Neural progenitor cell (in vitro differentiated cells): Measurements from ENCODE around the gene OR5K4. TPM values are rescaled to one million over a fixed set of nuclear protein-coding genes. Genes with fewer than 3 reads are reported as not detected.

Experiments
- DNase-seq: peaks from one replicate; pipeline ENCODE4 v3.0.0-alpha.2; 2016; ENCODE audit warnings: low spot score
- H2AFZ ChIP-seq: fragments of 200-600 bp; sonication (generic); replicated peaks from 2 replicates; pipeline ENCODE4 v1.6.1; 2016; ENCODE audit warnings: antibody characterized with exemption
- H3F3A ChIP-seq: fragments of 200-600 bp; sonication (generic); 2 replicates; pipeline ENCODE4 v1.6.1; 2016; ENCODE audit warnings: antibody characterized with exemption, low read depth
- H3K27ac ChIP-seq: fragments of 200-600 bp; sonication (generic); 2 replicates; pipeline ENCODE4 v1.5.1; 2016; ENCODE audit warnings: mild to moderate bottlenecking
- H3K27me3 ChIP-seq: fragments of 200-600 bp; sonication (generic); 2 replicates; pipeline ENCODE4 v1.6.1; 2016; ENCODE audit warnings: mild to moderate bottlenecking, moderate library complexity
- H3K36me3 ChIP-seq: fragments of 200-600 bp; sonication (generic); 2 replicates; pipeline ENCODE4 v1.5.1; 2016
- H3K4me1 ChIP-seq: fragments of 200-600 bp; sonication (generic); 2 replicates; pipeline ENCODE4 v1.6.1; 2016; ENCODE audit warnings: mixed run types
- H3K4me2 ChIP-seq: fragments of 200-600 bp; sonication (generic); 2 replicates; pipeline ENCODE4 v1.6.1; 2016
- H3K4me3 ChIP-seq: fragments of 200-600 bp; sonication (generic); 2 replicates; pipeline ENCODE4 v1.5.1; 2016
- H3K79me2 ChIP-seq: fragments of 200-600 bp; sonication (generic); 2 replicates; pipeline ENCODE4 v1.6.1; 2016; ENCODE audit warnings: low read depth
- H3K9ac ChIP-seq: fragments of 200-600 bp; sonication (generic); 2 replicates; pipeline ENCODE4 v1.6.1; 2016
- H3K9me3 ChIP-seq: fragments of 200-600 bp; sonication (generic); 2 replicates; pipeline ENCODE4 v1.5.1; 2016; ENCODE audit warnings: low read depth
- H4K20me1 ChIP-seq: fragments of 200-600 bp; sonication (generic); 2 replicates; pipeline ENCODE4 v1.6.1; 2016; ENCODE audit warnings: low read depth
- H3K27ac Mint-ChIP-seq: 3 replicates; pipeline ENCODE4 v1.8.0; 2021; ENCODE audit warnings: mixed read lengths
- H3K27me3 Mint-ChIP-seq: 2 replicates; pipeline ENCODE4 v1.8.0; 2022; ENCODE audit warnings: low read depth, mild to moderate bottlenecking, inconsistent platforms, moderate library complexity, mixed read lengths; ENCODE audit not compliant: insufficient read depth
- H3K36me3 Mint-ChIP-seq: 3 replicates; pipeline ENCODE4 v1.8.0; 2021; ENCODE audit warnings: mixed read lengths
- H3K4me1 Mint-ChIP-seq: 3 replicates; pipeline ENCODE4 v1.8.0; 2021; ENCODE audit warnings: mixed read lengths
- H3K4me3 Mint-ChIP-seq: 3 replicates; pipeline ENCODE4 v1.8.0; 2021; ENCODE audit warnings: mild to moderate bottlenecking, moderate library complexity, mixed read lengths
- H3K9me3 Mint-ChIP-seq: 3 replicates; pipeline ENCODE4 v1.8.0; 2020; ENCODE audit warnings: mixed read lengths
- EZH2 ChIP-seq: fragments of 200-600 bp; sonication (generic); IDR thresholded peaks from 2 replicates; pipeline ENCODE4 v1.6.1; 2017; ENCODE audit warnings: antibody characterized with exemption, mild to moderate bottlenecking, moderate library complexity
- EZH2phosphoT487 ChIP-seq: fragments of 200-600 bp; sonication (generic); IDR thresholded peaks from 2 replicates; pipeline ENCODE4 v1.6.1; 2017; ENCODE audit warnings: antibody characterized with exemption
- total RNA-seq: library from RNA; depleted of rRNA; stranded (reverse); fragments of >200 nt; gene quantifications from 2 replicates; pipeline ENCODE4 v1.2.3, GENCODE V29; 2015; ENCODE audit warnings: low replicate concordance
- TF ChIP-seq, protein P1 (sequence below): fragments of 200-600 bp; sonication (generic); IDR thresholded peaks from 2 replicates; pipeline ENCODE4 v1.5.1; 2017; ENCODE audit warnings: antibody characterized with exemption, mild to moderate bottlenecking

Gene OR5K4
- total RNA-seq, 1 donor from 2014 or later, result not detected

DNA sequence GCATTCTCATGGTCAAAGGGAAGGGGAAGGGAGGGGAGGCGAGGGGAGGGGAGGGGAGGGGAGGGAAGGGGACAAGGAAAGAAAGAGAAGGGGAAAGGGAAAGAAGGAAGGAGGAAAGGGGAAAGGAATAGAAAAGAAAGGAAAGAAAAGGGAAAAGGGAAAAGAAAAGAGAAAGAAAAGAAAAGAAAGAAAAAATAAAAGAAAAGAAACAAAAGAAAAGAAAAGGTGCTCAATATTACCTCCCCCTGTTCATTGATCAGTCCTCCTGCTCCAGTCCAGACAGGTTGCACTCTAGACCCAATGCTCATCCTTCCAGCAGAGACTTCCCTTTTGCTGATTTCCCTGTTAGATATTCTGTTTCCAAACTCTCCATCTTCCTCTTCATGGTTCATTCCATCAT is 18.8 kb downstream of the OR5K4 start:
- TF ChIP-seq, protein P1, sequence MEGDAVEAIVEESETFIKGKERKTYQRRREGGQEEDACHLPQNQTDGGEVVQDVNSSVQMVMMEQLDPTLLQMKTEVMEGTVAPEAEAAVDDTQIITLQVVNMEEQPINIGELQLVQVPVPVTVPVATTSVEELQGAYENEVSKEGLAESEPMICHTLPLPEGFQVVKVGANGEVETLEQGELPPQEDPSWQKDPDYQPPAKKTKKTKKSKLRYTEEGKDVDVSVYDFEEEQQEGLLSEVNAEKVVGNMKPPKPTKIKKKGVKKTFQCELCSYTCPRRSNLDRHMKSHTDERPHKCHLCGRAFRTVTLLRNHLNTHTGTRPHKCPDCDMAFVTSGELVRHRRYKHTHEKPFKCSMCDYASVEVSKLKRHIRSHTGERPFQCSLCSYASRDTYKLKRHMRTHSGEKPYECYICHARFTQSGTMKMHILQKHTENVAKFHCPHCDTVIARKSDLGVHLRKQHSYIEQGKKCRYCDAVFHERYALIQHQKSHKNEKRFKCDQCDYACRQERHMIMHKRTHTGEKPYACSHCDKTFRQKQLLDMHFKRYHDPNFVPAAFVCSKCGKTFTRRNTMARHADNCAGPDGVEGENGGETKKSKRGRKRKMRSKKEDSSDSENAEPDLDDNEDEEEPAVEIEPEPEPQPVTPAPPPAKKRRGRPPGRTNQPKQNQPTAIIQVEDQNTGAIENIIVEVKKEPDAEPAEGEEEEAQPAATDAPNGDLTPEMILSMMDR, result no peak
- no peak for TF ChIP-seq EZH2phosphoT487
- no peak for TF ChIP-seq EZH2
- Mint-ChIP-seq H3K27ac (no peak overlapping the region), H3K4me1 (no peaks in the 10 kb centered on the region), H3K9me3 (no peaks in the 10 kb centered on the region), H3K27me3 (peaks cover 3% of the 10 kb centered on the region), H3K36me3 (no peaks in the 10 kb centered on the region), H3K4me3 (no peak overlapping the region)
- no peaks in the 10 kb centered on the region for H3F3A ChIP-seq
- no peak for DNase-seq
- no peaks in the 10 kb centered on the region for H3K9me3 ChIP-seq
- no peaks in the 10 kb centered on the region for H3K36me3 ChIP-seq
- H3K4me3 ChIP-seq, result no peak overlapping the region
- no peak overlapping the region for H3K4me2 ChIP-seq
- H3K9ac ChIP-seq, result no peak overlapping the region
- no peaks in the 10 kb centered on the region for H3K79me2 ChIP-seq
- H3K27me3 ChIP-seq, result no peaks in the 10 kb centered on the region
- no peaks in the 10 kb centered on the region for H4K20me1 ChIP-seq
- no peak overlapping the region for H2AFZ ChIP-seq
- H3K27ac ChIP-seq, result no peak overlapping the region
- H3K4me1 ChIP-seq, result no peaks in the 10 kb centered on the region

DNA sequence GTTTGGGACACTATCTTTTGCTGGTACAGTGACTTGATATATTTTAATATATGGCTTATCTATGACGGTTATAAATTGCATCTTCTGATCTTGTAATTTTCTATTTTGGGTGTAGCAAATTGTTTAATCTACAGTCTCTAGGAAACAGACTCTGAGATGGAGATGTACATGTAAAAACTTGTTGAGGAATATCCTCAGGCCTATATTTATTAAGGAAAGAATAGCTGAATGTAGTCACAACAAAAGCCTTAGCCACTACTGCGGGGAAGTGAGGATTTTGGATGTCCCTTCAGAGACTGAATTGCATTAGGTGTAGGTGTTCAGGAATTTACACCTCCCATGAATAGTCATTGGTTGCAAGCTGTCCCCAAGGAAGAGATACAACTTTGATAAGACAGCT is 23.0 kb downstream of the OR5K4 start:
- no peak for DNase-seq
- H3K27ac Mint-ChIP-seq, result no peak overlapping the region
- no peak overlapping the region for H3K4me3 ChIP-seq

DNA sequence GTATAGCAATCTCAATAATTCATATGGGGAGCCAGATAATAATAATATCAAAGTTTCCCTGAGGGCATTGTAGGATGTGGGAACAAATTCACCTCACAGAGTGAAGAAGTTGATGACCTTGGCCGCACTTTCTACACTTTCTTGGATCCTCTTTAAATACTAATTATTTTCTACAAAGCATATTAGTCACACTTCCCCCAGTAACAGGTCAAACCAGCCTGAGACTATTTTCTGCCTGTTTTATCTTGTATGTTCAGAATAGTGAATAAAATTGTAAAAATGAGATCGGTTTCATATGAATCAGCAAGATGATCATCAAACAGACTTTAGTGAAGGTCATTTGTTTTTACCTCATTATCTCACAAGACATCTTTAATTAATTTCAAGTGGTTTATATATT is 34.5 kb downstream of the OR5K4 start:
- Histone ChIP-seq H2AFZ (no peak overlapping the region), H3K4me1 (no peaks in the 10 kb centered on the region), H3K4me2 (no peak overlapping the region), H3K36me3 (no peaks in the 10 kb centered on the region), H3K27ac (no peak overlapping the region), H4K20me1 (no peaks in the 10 kb centered on the region), H3K4me3 (no peak overlapping the region), H3K9me3 (no peaks in the 10 kb centered on the region), H3K79me2 (no peaks in the 10 kb centered on the region), H3K9ac (no peak overlapping the region), H3F3A (no peaks in the 10 kb centered on the region), H3K27me3 (no peaks in the 10 kb centered on the region)
- peaks cover 4% of the 10 kb centered on the region for H3K4me1 Mint-ChIP-seq
- no peak overlapping the region for H3K27ac Mint-ChIP-seq
- no peaks in the 10 kb centered on the region for H3K36me3 Mint-ChIP-seq
- no peaks in the 10 kb centered on the region for H3K9me3 Mint-ChIP-seq
- peaks cover 3% of the 10 kb centered on the region for H3K27me3 Mint-ChIP-seq
- no peak overlapping the region for H3K4me3 Mint-ChIP-seq
- TF ChIP-seq EZH2 (no peak), EZH2phosphoT487 (no peak)
- TF ChIP-seq, protein P1, result no peak
- DNase-seq, result no peak

More for the DNA sequence above, 23.0 kb downstream of the OR5K4 start:
- Histone ChIP-seq H3F3A (no peaks in the 10 kb centered on the region), H2AFZ (no peak overlapping the region), H3K27me3 (no peaks in the 10 kb centered on the region), H3K36me3 (no peaks in the 10 kb centered on the region), H3K9me3 (no peaks in the 10 kb centered on the region), H3K79me2 (no peaks in the 10 kb centered on the region), H3K4me1 (no peaks in the 10 kb centered on the region), H3K27ac (no peak overlapping the region), H3K9ac (no peak overlapping the region), H3K4me2 (no peak overlapping the region), H4K20me1 (no peaks in the 10 kb centered on the region)
- Mint-ChIP-seq H3K9me3 (no peaks in the 10 kb centered on the region), H3K27me3 (peaks cover 3% of the 10 kb centered on the region), H3K36me3 (no peaks in the 10 kb centered on the region), H3K4me3 (no peak overlapping the region), H3K4me1 (no peaks in the 10 kb centered on the region)
- TF ChIP-seq, protein P1, result no peak
- TF ChIP-seq EZH2phosphoT487 (no peak), EZH2 (no peak)

DNA sequence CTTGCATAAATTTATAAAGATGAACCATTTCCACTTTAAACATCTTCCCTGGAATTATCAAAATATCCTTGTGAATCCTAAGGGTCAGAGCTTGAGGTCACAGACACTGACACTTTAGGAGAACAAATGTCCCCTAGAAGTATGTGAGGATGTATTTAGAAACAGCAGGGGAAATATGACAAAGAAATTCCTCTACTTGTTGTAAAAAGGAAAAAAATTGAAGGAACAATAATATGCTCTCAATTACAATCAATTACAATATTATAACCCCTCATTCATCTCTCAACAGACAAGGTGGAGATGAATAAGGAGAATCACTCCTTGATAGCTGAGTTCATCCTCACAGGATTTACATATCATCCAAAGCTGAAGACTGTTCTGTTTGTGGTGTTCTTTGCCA is 36.7 kb downstream of the OR5K4 start, which contains the start of gene OR5K3:
TSS of gene OR5K3 (plus strand) at position 301 of the 400 bp plus-strand sequence. CDS start at position 301, 0 bp downstream.
- no peaks in the 10 kb centered on the region for H3F3A ChIP-seq
- no peaks in the 10 kb centered on the region for H3K79me2 ChIP-seq
- no peak within 1 kb of the TSS for H3K9ac ChIP-seq
- H3K4me3 ChIP-seq, result no peak within 1 kb of the TSS
- H3K36me3 ChIP-seq, result no peaks in the 10 kb centered on the region
- no peak within 1 kb of the TSS for H2AFZ ChIP-seq
- H3K4me3 Mint-ChIP-seq, result no peak within 1 kb of the TSS
- no peak within 1 kb of the TSS for H3K27ac ChIP-seq
- peaks cover 3% of the 10 kb centered on the region for H3K27me3 Mint-ChIP-seq
- no peaks in the 10 kb centered on the region for H4K20me1 ChIP-seq
- no peak within 1 kb of the TSS for H3K27ac Mint-ChIP-seq
- no peak for DNase-seq
- peaks cover 4% of the 10 kb centered on the region for H3K4me1 Mint-ChIP-seq
- TF ChIP-seq EZH2phosphoT487 (no peak), EZH2 (no peak)
- H3K36me3 Mint-ChIP-seq, result no peaks in the 10 kb centered on the region
- H3K4me2 ChIP-seq, result no peak within 1 kb of the TSS
- H3K4me1 ChIP-seq, result no peaks in the 10 kb centered on the region
- H3K9me3 Mint-ChIP-seq, result no peaks in the 10 kb centered on the region
- no peaks in the 10 kb centered on the region for H3K9me3 ChIP-seq
- H3K27me3 ChIP-seq, result no peaks in the 10 kb centered on the region
